ENCODE measurements around the gene COL3A1.

DNA sequence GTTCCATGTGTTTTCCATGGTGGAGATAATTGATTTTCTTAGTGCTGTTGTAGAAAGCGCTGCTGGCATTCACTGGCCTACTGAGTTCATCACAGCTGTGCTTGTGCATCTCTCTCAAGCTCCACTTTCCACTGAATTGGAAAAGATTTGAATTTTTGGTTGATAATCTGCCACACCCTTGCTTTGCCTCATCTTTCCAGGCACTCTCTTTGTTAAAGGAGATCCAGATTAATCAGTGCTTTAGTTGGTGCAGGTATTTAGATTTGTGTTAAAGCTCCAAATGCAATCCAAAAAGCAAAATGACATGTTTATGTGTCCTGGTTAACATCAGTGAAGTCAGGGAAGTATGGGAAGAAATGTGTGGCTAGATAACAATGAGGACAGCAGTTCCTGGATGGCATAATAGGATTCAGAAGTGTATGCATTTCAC lies 2.7 kb upstream of the COL3A1 start:
- TF ChIP-seq, protein P1, sequence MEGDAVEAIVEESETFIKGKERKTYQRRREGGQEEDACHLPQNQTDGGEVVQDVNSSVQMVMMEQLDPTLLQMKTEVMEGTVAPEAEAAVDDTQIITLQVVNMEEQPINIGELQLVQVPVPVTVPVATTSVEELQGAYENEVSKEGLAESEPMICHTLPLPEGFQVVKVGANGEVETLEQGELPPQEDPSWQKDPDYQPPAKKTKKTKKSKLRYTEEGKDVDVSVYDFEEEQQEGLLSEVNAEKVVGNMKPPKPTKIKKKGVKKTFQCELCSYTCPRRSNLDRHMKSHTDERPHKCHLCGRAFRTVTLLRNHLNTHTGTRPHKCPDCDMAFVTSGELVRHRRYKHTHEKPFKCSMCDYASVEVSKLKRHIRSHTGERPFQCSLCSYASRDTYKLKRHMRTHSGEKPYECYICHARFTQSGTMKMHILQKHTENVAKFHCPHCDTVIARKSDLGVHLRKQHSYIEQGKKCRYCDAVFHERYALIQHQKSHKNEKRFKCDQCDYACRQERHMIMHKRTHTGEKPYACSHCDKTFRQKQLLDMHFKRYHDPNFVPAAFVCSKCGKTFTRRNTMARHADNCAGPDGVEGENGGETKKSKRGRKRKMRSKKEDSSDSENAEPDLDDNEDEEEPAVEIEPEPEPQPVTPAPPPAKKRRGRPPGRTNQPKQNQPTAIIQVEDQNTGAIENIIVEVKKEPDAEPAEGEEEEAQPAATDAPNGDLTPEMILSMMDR (IDR thresholded peaks at IDR 0.05) = no peak
- no peak for TF ChIP-seq EP300 (IDR thresholded peaks at IDR 0.05)
- no peak for TF ChIP-seq POLR2A (IDR thresholded peaks at IDR 0.05)

Data from ovary (tissue), 3 donors.